Measurements from ENCODE around the gene PCIF1. TPM values are rescaled to one million over a fixed set of nuclear protein-coding genes. Genes with fewer than 3 reads are reported as not detected.

Gene PCIF1
- total RNA-seq, 4 donors from 2014 or later, result 20.7 to 39.2 (median 24.8) TPM

DNA sequence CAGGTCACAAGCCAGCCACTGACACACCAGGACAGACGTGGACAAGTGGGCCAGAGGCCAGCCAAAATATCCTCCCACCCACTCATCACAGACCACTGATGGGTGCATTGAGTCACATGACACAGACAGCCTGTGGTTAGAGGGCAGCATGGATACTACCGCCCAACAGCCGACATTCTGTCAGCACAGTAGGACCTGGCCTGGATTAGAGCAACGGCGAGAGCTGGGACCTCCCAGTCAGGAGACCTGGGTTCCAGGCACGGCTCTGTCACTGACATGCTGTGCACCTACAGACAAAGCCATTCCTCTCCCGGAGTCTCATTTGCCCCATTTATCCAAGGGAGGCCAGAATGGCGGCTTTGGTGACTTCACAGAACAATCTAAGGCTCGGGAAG lies 29.5 kb downstream of the PCIF1 start:
- TF ChIP-seq, protein P1, sequence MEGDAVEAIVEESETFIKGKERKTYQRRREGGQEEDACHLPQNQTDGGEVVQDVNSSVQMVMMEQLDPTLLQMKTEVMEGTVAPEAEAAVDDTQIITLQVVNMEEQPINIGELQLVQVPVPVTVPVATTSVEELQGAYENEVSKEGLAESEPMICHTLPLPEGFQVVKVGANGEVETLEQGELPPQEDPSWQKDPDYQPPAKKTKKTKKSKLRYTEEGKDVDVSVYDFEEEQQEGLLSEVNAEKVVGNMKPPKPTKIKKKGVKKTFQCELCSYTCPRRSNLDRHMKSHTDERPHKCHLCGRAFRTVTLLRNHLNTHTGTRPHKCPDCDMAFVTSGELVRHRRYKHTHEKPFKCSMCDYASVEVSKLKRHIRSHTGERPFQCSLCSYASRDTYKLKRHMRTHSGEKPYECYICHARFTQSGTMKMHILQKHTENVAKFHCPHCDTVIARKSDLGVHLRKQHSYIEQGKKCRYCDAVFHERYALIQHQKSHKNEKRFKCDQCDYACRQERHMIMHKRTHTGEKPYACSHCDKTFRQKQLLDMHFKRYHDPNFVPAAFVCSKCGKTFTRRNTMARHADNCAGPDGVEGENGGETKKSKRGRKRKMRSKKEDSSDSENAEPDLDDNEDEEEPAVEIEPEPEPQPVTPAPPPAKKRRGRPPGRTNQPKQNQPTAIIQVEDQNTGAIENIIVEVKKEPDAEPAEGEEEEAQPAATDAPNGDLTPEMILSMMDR (IDR thresholded peaks at IDR 0.05; ENCODE audit: low read depth), result no peak

DNA sequence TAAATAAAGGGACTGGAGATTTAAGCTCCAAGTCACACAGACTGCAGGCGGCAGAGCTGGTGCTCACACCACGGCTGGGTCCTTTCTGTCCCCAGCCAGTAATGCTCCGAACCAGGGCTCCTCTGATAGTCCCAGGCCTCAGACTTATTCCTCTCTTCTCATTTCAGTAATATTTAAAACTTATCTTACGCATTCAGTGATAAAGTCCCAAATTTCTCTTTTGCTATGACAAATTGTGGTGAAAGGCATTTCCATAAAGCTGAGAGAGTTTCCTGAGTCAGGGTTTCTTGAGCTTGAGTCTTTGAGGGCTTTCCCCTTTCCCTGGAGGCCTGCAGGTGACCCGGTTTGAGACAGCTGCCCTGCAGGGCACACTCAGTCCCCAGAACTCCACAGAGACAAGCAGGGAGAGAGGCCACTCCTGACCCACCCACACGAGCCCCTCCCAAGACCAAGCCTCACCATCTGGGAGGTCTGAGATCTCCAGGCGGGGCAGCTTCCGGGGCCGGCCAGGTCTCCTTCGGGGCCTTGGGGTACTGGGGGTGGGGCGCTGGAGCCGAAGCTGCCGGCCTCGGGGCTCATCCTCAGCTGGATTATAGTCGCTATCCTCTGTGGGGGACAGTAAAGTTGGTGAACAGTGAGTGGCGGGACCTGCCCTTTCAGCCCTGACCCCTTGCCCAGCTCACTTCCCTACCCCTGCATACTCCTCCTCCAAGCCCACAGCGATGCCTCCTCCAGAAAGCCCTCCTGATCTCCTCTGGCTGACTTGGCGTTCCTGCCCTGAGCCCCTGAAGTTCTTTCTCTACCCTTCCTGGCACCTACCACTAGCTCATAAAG lies 30.9 kb downstream of the PCIF1 start:
- TF ChIP-seq, protein P1 (IDR thresholded peaks at IDR 0.05; ENCODE audit: low read depth), result no peak

DNA sequence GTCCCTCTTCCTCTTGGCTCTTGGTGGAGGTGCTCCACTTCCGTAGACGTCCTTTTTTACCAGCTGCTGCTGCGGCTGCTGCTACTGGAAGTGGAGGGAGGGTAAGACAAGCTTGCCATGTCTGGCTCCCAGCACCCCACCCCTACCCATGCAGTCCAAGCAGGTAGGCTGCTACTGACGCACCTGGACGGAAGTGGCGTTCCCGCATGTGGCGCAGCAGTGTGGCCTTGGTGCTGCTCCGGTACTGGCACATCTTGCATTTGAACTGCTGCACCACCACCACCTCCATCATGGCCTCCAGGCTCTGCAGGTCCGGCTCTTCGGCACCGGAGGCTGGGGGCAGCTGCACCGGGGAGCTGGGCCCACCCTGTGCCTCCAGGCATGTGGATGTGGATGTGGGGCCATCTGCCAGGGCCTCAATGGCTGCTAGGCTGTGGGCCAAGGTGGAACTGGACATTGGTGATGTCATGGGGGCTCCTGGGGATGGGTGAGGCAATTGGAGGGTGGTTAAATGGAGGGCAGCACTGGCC lies 33.1 kb downstream of the PCIF1 start:
- TF ChIP-seq, protein P1 (IDR thresholded peaks at IDR 0.05; ENCODE audit: low read depth), result no peak

DNA sequence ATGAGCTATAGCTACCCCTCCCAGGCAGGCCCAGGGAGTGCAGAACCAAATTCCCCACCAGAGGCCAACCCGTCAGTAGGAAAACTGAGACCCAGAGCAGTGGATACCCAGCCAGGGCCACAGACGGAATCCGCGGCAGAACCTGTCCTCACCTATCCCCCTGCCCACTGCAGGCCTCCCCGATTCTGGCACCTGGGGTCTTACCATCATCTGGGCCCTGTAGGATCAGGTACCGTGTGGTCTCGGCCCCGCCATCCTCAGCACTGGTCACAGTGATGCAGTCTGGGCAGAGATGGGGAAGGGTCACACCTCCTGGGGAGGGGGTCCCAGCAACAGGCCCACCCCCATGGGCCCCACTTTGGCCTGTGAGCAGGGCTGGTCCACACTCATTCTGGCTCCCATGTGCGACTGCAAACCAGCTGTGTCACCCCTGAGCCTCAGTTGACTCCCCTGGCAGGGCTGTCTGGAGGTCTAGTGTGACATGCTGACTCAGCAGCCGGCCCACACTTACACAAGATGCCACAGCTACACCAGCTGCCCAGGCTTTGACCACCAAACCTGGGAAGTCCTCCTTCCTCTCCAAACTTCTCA lies 33.7 kb downstream of the PCIF1 start:
- TF ChIP-seq, protein P1 (IDR thresholded peaks at IDR 0.05; ENCODE audit: low read depth), result no peak

DNA sequence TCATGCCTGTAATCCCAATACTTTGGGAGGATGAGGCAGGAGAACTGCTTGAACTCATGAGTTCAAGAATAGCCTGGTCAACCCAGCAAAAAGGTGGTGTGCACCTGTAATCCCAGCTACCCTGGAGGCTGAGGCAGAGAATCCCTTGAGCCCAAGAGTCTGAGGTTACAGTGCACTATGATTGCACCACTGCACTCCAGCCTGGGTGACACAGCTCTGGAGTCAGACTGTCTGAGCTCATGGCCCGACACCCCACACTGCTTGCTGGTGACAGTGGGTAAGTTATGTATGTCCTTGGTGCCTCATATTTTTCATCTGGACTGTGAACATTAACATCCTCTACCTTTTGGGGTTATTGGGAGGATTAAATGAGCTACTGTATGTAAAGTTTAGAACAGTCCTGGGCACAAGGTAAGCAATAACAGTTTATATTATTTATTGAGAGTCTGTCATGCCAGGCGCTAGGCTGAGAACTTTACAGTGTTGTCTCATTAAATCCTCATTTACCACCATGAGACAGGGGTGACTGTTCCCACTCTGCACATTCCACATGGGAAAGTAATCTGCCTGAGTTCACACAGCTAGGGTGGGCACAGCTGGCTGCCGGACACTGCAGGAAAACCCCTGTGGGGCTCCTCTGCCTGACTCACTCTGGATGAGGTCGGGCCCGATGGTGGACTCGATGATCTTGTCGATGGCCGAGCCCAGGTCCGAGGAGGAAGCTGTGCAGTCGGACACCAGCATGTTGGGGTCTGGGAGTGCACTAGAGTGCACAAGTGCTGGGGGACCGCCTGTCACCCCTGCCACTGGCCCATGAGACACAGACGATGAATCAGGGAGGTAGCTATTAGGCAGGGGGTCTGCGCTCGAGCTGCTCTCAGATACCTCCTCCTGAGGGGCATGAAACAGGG lies 34.6 kb downstream of the PCIF1 start:
- TF ChIP-seq, protein P1 (IDR thresholded peaks at IDR 0.05; ENCODE audit: low read depth), result no peak

DNA sequence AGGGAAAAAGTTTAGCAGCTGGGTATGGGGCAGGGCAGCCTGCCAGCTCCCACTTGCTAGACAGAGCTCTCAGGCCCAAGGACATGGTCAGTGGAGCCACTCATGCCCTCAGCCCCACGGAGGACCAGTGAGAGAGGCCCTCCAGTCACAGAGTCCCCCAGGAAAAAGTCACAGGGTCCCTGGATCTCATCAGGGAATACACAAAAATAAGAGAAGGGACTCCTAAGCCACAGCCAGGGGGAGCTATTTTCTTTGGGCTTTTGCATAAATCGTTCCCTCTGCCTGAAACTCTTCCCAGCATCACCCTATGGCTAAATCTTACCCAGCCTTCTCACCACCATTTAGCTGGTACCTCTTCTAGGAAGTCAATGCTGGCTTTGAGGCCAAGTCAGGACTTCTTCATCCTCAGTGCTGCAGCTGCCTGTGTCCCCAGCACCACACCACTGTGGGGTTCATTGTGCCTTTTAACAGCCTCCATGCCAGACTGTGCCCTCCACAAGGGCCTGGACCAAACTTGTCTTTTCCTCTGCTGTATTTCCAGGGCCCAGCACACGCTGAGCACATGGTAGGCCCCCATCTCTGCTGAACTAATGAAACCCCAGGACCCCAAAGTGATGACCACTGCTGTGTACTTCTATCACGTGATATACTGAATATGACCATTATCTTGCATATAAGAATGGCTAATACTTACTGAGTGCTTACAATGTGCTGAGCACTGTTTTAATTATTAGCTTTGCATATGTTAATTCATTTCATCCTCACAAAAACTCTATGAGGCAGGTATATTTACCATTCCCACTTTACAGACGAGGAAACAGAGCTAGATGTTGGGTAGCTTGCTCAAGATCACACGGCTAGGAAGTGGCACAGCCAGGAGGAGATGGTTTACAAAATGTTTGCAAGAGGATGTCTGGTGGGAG lies 35.5 kb downstream of the PCIF1 start:
- TF ChIP-seq, protein P1 (IDR thresholded peaks at IDR 0.05; ENCODE audit: low read depth), result no peak
